HG03060 (cell line): ENCODE data around the gene TSPAN3.

ENCODE experiments used
- ATAC-seq: cut with Tn5 transposase; IDR thresholded peaks from one replicate; pipeline ENCODE4 v1.9.1; 2021; ENCODE audit warnings: low read depth, moderate number of reproducible peaks; ENCODE audit not compliant: unreplicated experiment

Gene TSPAN3

GRCh38 chr15:77070495-77071304 is at the start of gene TSPAN3:
Gene TSPAN3 (minus strand): TSS chr15:77071109. CDS start chr15:77070954, 155 bp downstream.
- ATAC-seq = peak; percentile 67

- ATAC-seq = no peak
Measured at GRCh38 chr15:77120576-77120975, 49.7 kb upstream of the TSPAN3 start.

- no peak for ATAC-seq
Measured at GRCh38 chr15:77119446-77119845, 48.5 kb upstream of the TSPAN3 start.

- ATAC-seq = no peak
Measured at GRCh38 chr15:77118882-77119321, 48.0 kb upstream of the TSPAN3 start.

GRCh38 chr15:77115179-77115578 is 44.3 kb upstream of the TSPAN3 start:
- ATAC-seq = no peak

- no peak for ATAC-seq
Measured at GRCh38 chr15:77112838-77113504, 42.1 kb upstream of the TSPAN3 start.

- no peak for ATAC-seq
Measured at GRCh38 chr15:77111789-77112188, 40.9 kb upstream of the TSPAN3 start.

- ATAC-seq = no peak
Measured at GRCh38 chr15:77107531-77108355, 36.8 kb upstream of the TSPAN3 start.

GRCh38 chr15:77107068-77107467 is 36.2 kb upstream of the TSPAN3 start:
- no peak for ATAC-seq

GRCh38 chr15:77104155-77104554 is 33.2 kb upstream of the TSPAN3 start:
- no peak for ATAC-seq

- ATAC-seq = no peak
Measured at GRCh38 chr15:77099741-77100463, 29.0 kb upstream of the TSPAN3 start.

- ATAC-seq = no peak
Measured at GRCh38 chr15:77098572-77098971, 27.7 kb upstream of the TSPAN3 start.

GRCh38 chr15:77097921-77098320 is 27.0 kb upstream of the TSPAN3 start:
- ATAC-seq = no peak

- no peak for ATAC-seq
Measured at GRCh38 chr15:77097248-77097721, 26.4 kb upstream of the TSPAN3 start.

GRCh38 chr15:77096541-77096940 is 25.6 kb upstream of the TSPAN3 start:
- ATAC-seq = no peak

- no peak for ATAC-seq
Measured at GRCh38 chr15:77096138-77096537, 25.2 kb upstream of the TSPAN3 start.

GRCh38 chr15:77094397-77095030 is 23.6 kb upstream of the TSPAN3 start:
- ATAC-seq = no peak

- no peak for ATAC-seq
Measured at GRCh38 chr15:77093436-77093835, 22.5 kb upstream of the TSPAN3 start.

GRCh38 chr15:77091097-77091496 is 20.2 kb upstream of the TSPAN3 start:
- ATAC-seq = no peak

- no peak for ATAC-seq
Measured at GRCh38 chr15:77087213-77087612, 16.3 kb upstream of the TSPAN3 start.
